Loucy (cell line): Measurements from ENCODE around the gene NDST3.

Experiments used
- CTCF ChIP-seq: fragments of 200-600 bp; sonication (generic); conservative IDR thresholded peaks from 2 replicates; pipeline ENCODE4 v1.5.1; 2014; ENCODE audit warnings: mild to moderate bottlenecking, antibody characterized with exemption, low read length
- EZH2phosphoT487 ChIP-seq: fragments of 200-600 bp; IDR thresholded peaks from 2 replicates; pipeline ENCODE4 v1.6.1; 2018; ENCODE audit warnings: antibody characterized with exemption, mild to moderate bottlenecking, moderate library complexity, borderline replicate concordance

GRCh38 chr4:118046323-118046722 lies 12.0 kb downstream of the NDST3 start:
- TF ChIP-seq CTCF (no peak), EZH2phosphoT487 (no peak)
